Osteoblast (primary cell): Measurements from ENCODE around the gene CDC123. TPM values are rescaled to one million over a fixed set of nuclear protein-coding genes. Genes with fewer than 3 reads are reported as not detected.
A peak's percentile ranks its signal among the peaks of the same experiment; 100 is the strongest.

Source experiments
- DNase-seq: peaks from one replicate; pipeline ENCODE4 v3.0.0; 2011; ENCODE audit warnings: low spot score, mixed read lengths; ENCODE audit not compliant: insufficient read length; ENCODE audit errors: missing footprints
- H2AFZ ChIP-seq: 2 replicates; pipeline ENCODE4 v1.6.0; 2011; ENCODE audit warnings: mild to moderate bottlenecking, low read length
- H3K27ac ChIP-seq: 2 replicates; pipeline ENCODE4 v1.5.1; 2011; ENCODE audit warnings: mild to moderate bottlenecking, low read depth, low read length, moderate library complexity
- H3K27me3 ChIP-seq: 2 replicates; pipeline ENCODE4 v1.6.0; 2012; ENCODE audit warnings: mild to moderate bottlenecking, control low read depth, inconsistent platforms, low read length, moderate library complexity; ENCODE audit not compliant: insufficient read depth
- H3K36me3 ChIP-seq: 2 replicates; pipeline ENCODE4 v1.5.1; 2011; ENCODE audit warnings: mild to moderate bottlenecking, low read length, control low read depth, moderate library complexity; ENCODE audit not compliant: insufficient read depth
- H3K4me1 ChIP-seq: 2 replicates; pipeline ENCODE4 v1.5.1; 2011; ENCODE audit warnings: mild to moderate bottlenecking, low read length, control low read depth, moderate library complexity; ENCODE audit not compliant: insufficient read depth
- H3K4me2 ChIP-seq: 2 replicates; pipeline ENCODE4 v1.6.0; 2011; ENCODE audit warnings: mild to moderate bottlenecking, low read length; ENCODE audit not compliant: insufficient read depth
- H3K4me3 ChIP-seq: fragments of 200-600 bp; sonication (generic); 3 replicates; pipeline ENCODE4 v1.5.1; 2012; ENCODE audit warnings: mild to moderate bottlenecking, low read length, inconsistent platforms; ENCODE audit not compliant: insufficient read depth
- H3K79me2 ChIP-seq: 2 replicates; pipeline ENCODE4 v1.6.0; 2012; ENCODE audit warnings: mild to moderate bottlenecking, low read length, control low read depth, inconsistent platforms; ENCODE audit not compliant: insufficient read depth
- H3K9me3 ChIP-seq: 2 replicates; pipeline ENCODE4 v1.5.1; 2011; ENCODE audit warnings: low read depth, low read length, control low read depth
- H4K20me1 ChIP-seq: 2 replicates; pipeline ENCODE4 v1.6.0; 2012; ENCODE audit warnings: mild to moderate bottlenecking, low read length, control low read depth; ENCODE audit not compliant: insufficient read depth
- total RNA-seq: library from RNA; depleted of rRNA; stranded (reverse); fragments of >200 nt; gene quantifications from 2 replicates; pipeline ENCODE4 v1.2.3, GENCODE V29; 2012
- TF ChIP-seq, protein P1 (sequence below): IDR thresholded peaks from 2 replicates; pipeline ENCODE4 v1.5.1; 2011; ENCODE audit warnings: mild to moderate bottlenecking, low read depth, low read length, moderate library complexity; ENCODE audit errors: extremely low read depth

The CDC123 gene
- total RNA-seq, 1 donor, result 86.9 TPM

GRCh38 chr10:12237265-12238220 lies 41.6 kb downstream of the CDC123 start:
- no peaks in the 10 kb centered on the region for H3K27me3 ChIP-seq
- peaks cover 3% of the 10 kb centered on the region for H3K4me1 ChIP-seq
- TF ChIP-seq, protein P1, sequence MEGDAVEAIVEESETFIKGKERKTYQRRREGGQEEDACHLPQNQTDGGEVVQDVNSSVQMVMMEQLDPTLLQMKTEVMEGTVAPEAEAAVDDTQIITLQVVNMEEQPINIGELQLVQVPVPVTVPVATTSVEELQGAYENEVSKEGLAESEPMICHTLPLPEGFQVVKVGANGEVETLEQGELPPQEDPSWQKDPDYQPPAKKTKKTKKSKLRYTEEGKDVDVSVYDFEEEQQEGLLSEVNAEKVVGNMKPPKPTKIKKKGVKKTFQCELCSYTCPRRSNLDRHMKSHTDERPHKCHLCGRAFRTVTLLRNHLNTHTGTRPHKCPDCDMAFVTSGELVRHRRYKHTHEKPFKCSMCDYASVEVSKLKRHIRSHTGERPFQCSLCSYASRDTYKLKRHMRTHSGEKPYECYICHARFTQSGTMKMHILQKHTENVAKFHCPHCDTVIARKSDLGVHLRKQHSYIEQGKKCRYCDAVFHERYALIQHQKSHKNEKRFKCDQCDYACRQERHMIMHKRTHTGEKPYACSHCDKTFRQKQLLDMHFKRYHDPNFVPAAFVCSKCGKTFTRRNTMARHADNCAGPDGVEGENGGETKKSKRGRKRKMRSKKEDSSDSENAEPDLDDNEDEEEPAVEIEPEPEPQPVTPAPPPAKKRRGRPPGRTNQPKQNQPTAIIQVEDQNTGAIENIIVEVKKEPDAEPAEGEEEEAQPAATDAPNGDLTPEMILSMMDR, result no peak
- H3K4me3 ChIP-seq, result no peak overlapping the region
- H3K4me2 ChIP-seq, result no peak overlapping the region
- peaks cover 30% of the 10 kb centered on the region for H3K36me3 ChIP-seq
- peaks cover 19% of the 10 kb centered on the region for H3K79me2 ChIP-seq
- H2AFZ ChIP-seq, result no peak overlapping the region
- H4K20me1 ChIP-seq, result peaks cover 6% of the 10 kb centered on the region
- H3K9me3 ChIP-seq, result no peaks in the 10 kb centered on the region
- DNase-seq, result peak; percentile 44
- H3K27ac ChIP-seq, result no peak overlapping the region

DNA sequence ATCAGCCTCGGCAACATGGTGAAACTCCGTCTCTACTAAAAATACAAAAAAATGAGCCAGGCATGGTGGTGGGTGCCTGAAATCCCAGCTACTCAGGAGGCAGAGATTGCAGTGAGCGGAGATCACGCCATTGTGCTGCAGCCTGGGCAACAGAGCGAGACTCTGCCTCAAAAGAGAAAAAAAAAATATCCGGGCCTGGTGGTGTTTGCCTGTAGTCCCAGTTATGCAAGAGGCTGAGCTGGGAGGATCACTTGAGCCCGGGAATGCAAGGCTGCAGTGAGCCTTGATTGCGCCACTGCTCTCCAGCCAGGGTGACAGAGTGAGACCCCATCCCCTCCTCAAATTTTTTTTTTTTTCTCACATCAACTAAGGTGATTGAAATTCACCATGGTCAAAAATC lies 42.8 kb downstream of the CDC123 start:
- TF ChIP-seq, protein P1, result no peak
- Histone ChIP-seq H3K4me1 (peaks cover 3% of the 10 kb centered on the region), H4K20me1 (peaks cover 6% of the 10 kb centered on the region), H2AFZ (no peak overlapping the region), H3K4me3 (no peak overlapping the region), H3K27ac (no peak overlapping the region), H3K27me3 (no peaks in the 10 kb centered on the region), H3K4me2 (no peak overlapping the region), H3K9me3 (no peaks in the 10 kb centered on the region), H3K79me2 (peaks cover 19% of the 10 kb centered on the region), H3K36me3 (peaks cover 32% of the 10 kb centered on the region)
- DNase-seq, result no peak

- peak; percentile 69 for DNase-seq
These were observed 46.0 kb downstream of the CDC123 start for GRCh38 chr10:12241810-12242529.

More at GRCh38 chr10:12241810-12242529, 46.0 kb downstream of the CDC123 start:
- Histone ChIP-seq H3K79me2 (peaks cover 19% of the 10 kb centered on the region), H3K4me3 (no peak overlapping the region), H3K4me2 (peak overlapping the region; percentile 16), H3K36me3 (peaks cover 40% of the 10 kb centered on the region), H4K20me1 (peaks cover 6% of the 10 kb centered on the region), H3K27me3 (no peaks in the 10 kb centered on the region), H3K27ac (peak overlapping the region; percentile 12), H2AFZ (peak overlapping the region; percentile 15), H3K9me3 (no peaks in the 10 kb centered on the region), H3K4me1 (no peaks in the 10 kb centered on the region)
- TF ChIP-seq, protein P1, result no peak
